Left kidney (tissue), 1 donor: ENCODE results near the gene RIN3. TPM values are rescaled to one million over a fixed set of nuclear protein-coding genes. Genes with fewer than 3 reads are reported as not detected.

ENCODE experiments used
- polyA plus RNA-seq: library from polyadenylated mRNA; unstranded; fragments of 120-200 nt; gene quantifications from one replicate; pipeline ENCODE4 v1.2.1, GENCODE V29; 2013; ENCODE audit not compliant: insufficient read length

Gene RIN3
- polyA plus RNA-seq, 1 donor = 4.7 TPM

Other genes starting within 250 kb of the RIN3 start
- gene SLC24A4, start 190.6 kb upstream of the RIN3 start, polyA plus RNA-seq = 0.25 TPM
- gene LGMN, start 234.8 kb downstream of the RIN3 start, polyA plus RNA-seq = 124 TPM